H9 (cell line): ENCODE measurements around the gene ZNF121. TPM values are rescaled to one million over a fixed set of nuclear protein-coding genes. Genes with fewer than 3 reads are reported as not detected.

ENCODE experiments used
- DNase-seq: peaks from one replicate; pipeline ENCODE4 v3.0.0-alpha.2; 2017
- H2AFZ ChIP-seq: one replicate; pipeline ENCODE4 v1.6.1; 2013; ENCODE audit warnings: mild to moderate bottlenecking, low read length, control low read depth, moderate library complexity
- H2AK5ac ChIP-seq: 2 replicates; pipeline ENCODE4 v1.6.1; 2013; ENCODE audit warnings: low read length, control low read depth, mixed read lengths; ENCODE audit not compliant: insufficient read length
- H2BK120ac ChIP-seq: one replicate; pipeline ENCODE4 v1.6.1; 2013; ENCODE audit warnings: low read depth, mild to moderate bottlenecking, low read length, control low read depth, inconsistent platforms; ENCODE audit not compliant: poor library complexity, severe bottlenecking
- H2BK12ac ChIP-seq: 2 replicates; pipeline ENCODE4 v1.6.1; 2013; ENCODE audit warnings: low read length, control low read depth, mixed read lengths, low read depth; ENCODE audit not compliant: insufficient read length
- H2BK15ac ChIP-seq: 2 replicates; pipeline ENCODE4 v1.6.1; 2013; ENCODE audit warnings: low read depth, low read length, control low read depth
- H2BK20ac ChIP-seq: one replicate; pipeline ENCODE4 v1.6.1; 2013; ENCODE audit warnings: low read depth, mild to moderate bottlenecking, low read length, control low read depth, inconsistent platforms; ENCODE audit not compliant: poor library complexity, severe bottlenecking
- H2BK5ac ChIP-seq: 2 replicates; pipeline ENCODE4 v1.6.1; 2013; ENCODE audit warnings: low read length, control low read depth, mixed read lengths; ENCODE audit not compliant: insufficient read length
- H3K14ac ChIP-seq: 2 replicates; pipeline ENCODE4 v1.6.1; 2013; ENCODE audit warnings: low read length, control low read depth; ENCODE audit not compliant: insufficient read depth
- H3K18ac ChIP-seq: 2 replicates; pipeline ENCODE4 v1.6.1; 2013; ENCODE audit warnings: low read depth, mild to moderate bottlenecking, mixed read lengths, low read length, control low read depth; ENCODE audit not compliant: insufficient read length
- H3K23ac ChIP-seq: 2 replicates; pipeline ENCODE4 v1.6.1; 2013; ENCODE audit warnings: low read length, control low read depth, mixed read lengths, low read depth; ENCODE audit not compliant: insufficient read length
- H3K23me2 ChIP-seq: 2 replicates; pipeline ENCODE4 v1.6.1; 2013; ENCODE audit warnings: low read depth, mild to moderate bottlenecking, mixed read lengths, low read length, control low read depth; ENCODE audit not compliant: insufficient read length, poor library complexity, severe bottlenecking
- H3K27ac ChIP-seq: 2 replicates; pipeline ENCODE4 v1.5.1; 2013; ENCODE audit warnings: low read length, control low read depth, mixed read lengths, low read depth; ENCODE audit not compliant: insufficient read length
- H3K27me3 ChIP-seq: 2 replicates; pipeline ENCODE4 v1.6.1; 2013; ENCODE audit warnings: low read length, control low read depth, inconsistent platforms; ENCODE audit not compliant: insufficient read depth
- H3K4ac ChIP-seq: 2 replicates; pipeline ENCODE4 v1.6.1; 2013; ENCODE audit warnings: low read depth, mild to moderate bottlenecking, control low read depth, inconsistent platforms, low read length, moderate library complexity
- H3K4me1 ChIP-seq: 2 replicates; pipeline ENCODE4 v1.6.1; 2013; ENCODE audit warnings: low read length, control low read depth, inconsistent platforms; ENCODE audit not compliant: insufficient read depth
- H3K4me2 ChIP-seq: 2 replicates; pipeline ENCODE4 v1.6.1; 2013; ENCODE audit warnings: low read length, control low read depth, mixed read lengths; ENCODE audit not compliant: insufficient read length, insufficient read depth
- H3K56ac ChIP-seq: 2 replicates; pipeline ENCODE4 v1.6.1; 2013; ENCODE audit warnings: low read depth, mild to moderate bottlenecking, mixed read lengths, low read length, control low read depth; ENCODE audit not compliant: insufficient read length
- H3K79me1 ChIP-seq: 2 replicates; pipeline ENCODE4 v1.6.1; 2013; ENCODE audit warnings: low read depth, mild to moderate bottlenecking, moderate library complexity, low read length, control low read depth, inconsistent platforms; ENCODE audit not compliant: insufficient read depth, poor library complexity, severe bottlenecking
- H3K79me2 ChIP-seq: 2 replicates; pipeline ENCODE4 v1.6.1; 2013; ENCODE audit warnings: low read length, control low read depth, inconsistent platforms; ENCODE audit not compliant: insufficient read depth
- H3K9ac ChIP-seq: 2 replicates; pipeline ENCODE4 v1.6.1; 2013; ENCODE audit warnings: low read length, control low read depth, mixed read lengths; ENCODE audit not compliant: insufficient read length; ENCODE audit errors: extremely low read depth
- H3K9me3 ChIP-seq: one replicate; pipeline ENCODE4 v1.6.1; 2013; ENCODE audit warnings: low read depth, low read length, inconsistent platforms; ENCODE audit not compliant: control insufficient read depth
- H3T11ph ChIP-seq: one replicate; pipeline ENCODE4 v1.6.1; 2013; ENCODE audit warnings: mild to moderate bottlenecking, low read length, control low read depth, inconsistent platforms
- H4K20me1 ChIP-seq: one replicate; pipeline ENCODE4 v1.6.1; 2013; ENCODE audit not compliant: control insufficient read depth, insufficient read length, insufficient read depth
- H4K5ac ChIP-seq: 2 replicates; pipeline ENCODE4 v1.6.1; 2013; ENCODE audit warnings: low read depth, mild to moderate bottlenecking, mixed read lengths, low read length, control low read depth; ENCODE audit not compliant: insufficient read length
- H4K8ac ChIP-seq: replicated peaks from 2 replicates; pipeline ENCODE4 v1.6.1; 2013; ENCODE audit warnings: low read length, control low read depth, mixed read lengths, low read depth; ENCODE audit not compliant: insufficient read length
- H4K91ac ChIP-seq: 2 replicates; pipeline ENCODE4 v1.6.1; 2013; ENCODE audit warnings: low read depth, mild to moderate bottlenecking, moderate library complexity, mixed read lengths, low read length, control low read depth; ENCODE audit not compliant: insufficient read length
- H3K27ac Mint-ChIP-seq, 3 experiments: 2 replicates in 2 of 3; 3 replicates in 1 of 3; pipeline ENCODE4 v1.8.0; 2020 to 2021; ENCODE audit warnings: mixed read lengths in 3 of 3, mild to moderate bottlenecking in 1 of 3, moderate library complexity in 1 of 3
- H3K27me3 Mint-ChIP-seq: 2 replicates; pipeline ENCODE4 v1.8.0; 2021; ENCODE audit warnings: low read depth, mild to moderate bottlenecking, moderate library complexity, mixed read lengths
- H3K36me3 Mint-ChIP-seq, 3 experiments: 2 replicates in 2 of 3; 3 replicates in 1 of 3; pipeline ENCODE4 v1.8.0; 2020 to 2021; ENCODE audit warnings: low read depth in 3 of 3, mixed read lengths in 3 of 3; ENCODE audit not compliant: insufficient read depth in 1 of 3
- H3K4me1 Mint-ChIP-seq, 2 experiments: 2 replicates each; pipeline ENCODE4 v1.8.0; 2020; ENCODE audit warnings: mixed read lengths in 2 of 2
- H3K4me3 Mint-ChIP-seq, 2 experiments: 2 replicates in 1 of 2; 3 replicates in 1 of 2; pipeline ENCODE4 v1.8.0; 2020 to 2021; ENCODE audit warnings: mild to moderate bottlenecking in 2 of 2, mixed read lengths in 2 of 2, moderate library complexity in 1 of 2
- H3K9me3 Mint-ChIP-seq, 2 experiments: 2 replicates in 1 of 2; 3 replicates in 1 of 2; pipeline ENCODE4 v1.8.0; 2020; ENCODE audit warnings: mild to moderate bottlenecking in 2 of 2, mixed read lengths in 2 of 2, moderate library complexity in 1 of 2
- WGBS: extraction: QIAGEN DNeasy Blood & Tissue Kit; methylation state at CpG from one replicate; pipeline ENCODE4 v1.1.7; 2013; ENCODE audit warnings: missing lambda C conversion rate, low lambda C conversion rate, mixed read lengths; ENCODE audit not compliant: insufficient read length; ENCODE audit errors: extremely low coverage; 5-methylcytosine and 5-hydroxymethylcytosine counted together
- total RNA-seq: library from RNA; stranded (reverse); gene quantifications from 2 replicates; pipeline ENCODE4 v1.2.1, GENCODE V29; 2021
- TF ChIP-seq, protein P1 (sequence below): fragments of 200-600 bp; sonication (generic); conservative IDR thresholded peaks from 3 replicates; pipeline ENCODE4 v1.8.0; 2021; ENCODE audit warnings: antibody characterized with exemption, mild to moderate bottlenecking

Gene ZNF121
- total RNA-seq, 1 experiment from 2014 or later, result 171 TPM

DNA sequence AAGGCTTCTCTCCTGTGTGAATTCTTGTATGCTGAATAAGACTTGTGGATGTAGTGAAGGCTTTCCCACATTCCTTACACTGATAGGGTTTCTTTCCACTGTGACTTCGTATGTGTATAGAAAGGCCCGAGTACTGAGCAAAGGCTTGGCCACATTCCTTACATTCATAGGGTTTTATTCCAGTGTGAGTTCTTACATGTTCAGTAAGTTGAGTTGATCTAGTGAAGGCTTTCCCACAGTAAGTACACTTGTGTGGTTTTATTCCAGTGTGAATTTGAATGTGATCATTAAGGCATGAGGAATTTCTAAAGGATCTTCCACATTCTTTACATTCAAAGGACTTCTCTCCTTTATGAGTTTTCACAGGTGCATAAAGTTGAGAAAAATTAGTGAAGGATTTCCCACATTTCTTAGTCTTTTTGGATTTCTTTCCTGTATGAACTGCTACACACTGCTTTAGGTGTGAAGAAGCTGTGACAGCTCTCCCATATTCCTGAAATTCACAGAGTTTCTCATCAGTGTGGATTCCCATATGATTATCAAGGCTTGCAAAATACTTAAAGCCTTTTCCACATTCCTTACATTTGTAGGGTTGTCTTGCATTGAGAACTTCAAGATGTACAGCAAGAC lies 26.3 kb upstream of the ZNF121 start:
- H2BK120ac ChIP-seq, result no peak overlapping the region
- no peak overlapping the region for H3K9ac ChIP-seq

More for the DNA sequence above, 26.3 kb upstream of the ZNF121 start:
- Mint-ChIP-seq H3K4me3 (no peak overlapping the region), H3K4me1 (no peaks in the 10 kb centered on the region), H3K27me3 (no peaks in the 10 kb centered on the region; the same call in 1 of the 2 replicates), H3K9me3 (peaks cover 32 to 53% of the 10 kb centered on the region in 2 experiments), H3K27ac (no peak overlapping the region), H3K36me3 (peaks cover 71 to 84% (median 73%) of the 10 kb centered on the region in 3 experiments)
- Histone ChIP-seq H3T11ph (no peak overlapping the region), H3K4ac (no peak overlapping the region), H4K20me1 (no peaks in the 10 kb centered on the region), H3K9me3 (peaks cover 33% of the 10 kb centered on the region), H3K4me1 (no peaks in the 10 kb centered on the region), H2BK12ac (no peak overlapping the region), H3K56ac (no peak overlapping the region), H2AFZ (no peak overlapping the region), H3K14ac (no peak overlapping the region), H3K79me1 (no peaks in the 10 kb centered on the region), H3K79me2 (no peaks in the 10 kb centered on the region), H3K18ac (no peak overlapping the region), H2AK5ac (no peak overlapping the region), H4K5ac (no peak overlapping the region), H3K27me3 (no peaks in the 10 kb centered on the region), H2BK20ac (no peak overlapping the region), H2BK15ac (no peak overlapping the region), H4K91ac (no peak overlapping the region), H4K8ac (no peak overlapping the region), H3K23me2 (no peaks in the 10 kb centered on the region), H3K27ac (no peak overlapping the region), H3K4me2 (no peak overlapping the region), H3K23ac (no peak overlapping the region), H2BK5ac (no peak overlapping the region)
- TF ChIP-seq, protein P1, sequence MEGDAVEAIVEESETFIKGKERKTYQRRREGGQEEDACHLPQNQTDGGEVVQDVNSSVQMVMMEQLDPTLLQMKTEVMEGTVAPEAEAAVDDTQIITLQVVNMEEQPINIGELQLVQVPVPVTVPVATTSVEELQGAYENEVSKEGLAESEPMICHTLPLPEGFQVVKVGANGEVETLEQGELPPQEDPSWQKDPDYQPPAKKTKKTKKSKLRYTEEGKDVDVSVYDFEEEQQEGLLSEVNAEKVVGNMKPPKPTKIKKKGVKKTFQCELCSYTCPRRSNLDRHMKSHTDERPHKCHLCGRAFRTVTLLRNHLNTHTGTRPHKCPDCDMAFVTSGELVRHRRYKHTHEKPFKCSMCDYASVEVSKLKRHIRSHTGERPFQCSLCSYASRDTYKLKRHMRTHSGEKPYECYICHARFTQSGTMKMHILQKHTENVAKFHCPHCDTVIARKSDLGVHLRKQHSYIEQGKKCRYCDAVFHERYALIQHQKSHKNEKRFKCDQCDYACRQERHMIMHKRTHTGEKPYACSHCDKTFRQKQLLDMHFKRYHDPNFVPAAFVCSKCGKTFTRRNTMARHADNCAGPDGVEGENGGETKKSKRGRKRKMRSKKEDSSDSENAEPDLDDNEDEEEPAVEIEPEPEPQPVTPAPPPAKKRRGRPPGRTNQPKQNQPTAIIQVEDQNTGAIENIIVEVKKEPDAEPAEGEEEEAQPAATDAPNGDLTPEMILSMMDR, result no peak
- no peak for DNase-seq
- no CpG with 5 or more reads among the region's 2 CpGs for WGBS
